ENCODE results near the gene MMP24. TPM values are rescaled to one million over a fixed set of nuclear protein-coding genes. Genes with fewer than 3 reads are reported as not detected.
"Not testable (repeated sequence)": the region's sequence is repeated elsewhere in the genome, so short reads cannot be mapped to it uniquely, and the experiment has no call there.

MMP24 gene
- polyA plus RNA-seq, 1 donor: 0.52 TPM

GRCh38 chr20:35216541-35216940 is 9.9 kb upstream of the MMP24 start:
- no peak for DNase-seq (ENCODE audit: low read depth)

- DNase-seq (ENCODE audit: low read depth): no peak
These were observed 2.5 kb upstream of the MMP24 start for GRCh38 chr20:35223941-35224340.

- DNase-seq (ENCODE audit: low read depth): no peak
These were observed 2.0 kb upstream of the MMP24 start for GRCh38 chr20:35224536-35224935.

- no peak for DNase-seq (ENCODE audit: low read depth)
These were observed 968 bp upstream of the MMP24 start for GRCh38 chr20:35225319-35226125.

- no peak for DNase-seq (ENCODE audit: low read depth)
These were observed 593 bp downstream of the MMP24 start for GRCh38 chr20:35226884-35227681.

- DNase-seq (ENCODE audit: low read depth): no peak
These were observed 6.1 kb downstream of the MMP24 start for GRCh38 chr20:35232575-35232974.

- no peak for DNase-seq (ENCODE audit: low read depth)
These were observed 9.4 kb downstream of the MMP24 start for GRCh38 chr20:35235881-35236280.

GRCh38 chr20:35237486-35237885 is 11.0 kb downstream of the MMP24 start:
- no peak for DNase-seq (ENCODE audit: low read depth)

GRCh38 chr20:35238170-35238569 is 11.7 kb downstream of the MMP24 start:
- DNase-seq (ENCODE audit: low read depth): no peak

GRCh38 chr20:35238735-35239134 is 12.2 kb downstream of the MMP24 start:
- DNase-seq (ENCODE audit: low read depth): no peak

- no peak for DNase-seq (ENCODE audit: low read depth)
These were observed 13.8 kb downstream of the MMP24 start for GRCh38 chr20:35240083-35240810.

- no peak for DNase-seq (ENCODE audit: low read depth)
These were observed 14.4 kb downstream of the MMP24 start for GRCh38 chr20:35240811-35241293.

- DNase-seq (ENCODE audit: low read depth): no peak
These were observed 16.8 kb downstream of the MMP24 start for GRCh38 chr20:35243317-35243716.

- no peak for DNase-seq (ENCODE audit: low read depth)
These were observed 17.5 kb downstream of the MMP24 start for GRCh38 chr20:35243986-35244385.

GRCh38 chr20:35246723-35247122 is 20.2 kb downstream of the MMP24 start:
- no peak for DNase-seq (ENCODE audit: low read depth)

GRCh38 chr20:35248641-35249475 is 22.4 kb downstream of the MMP24 start:
- DNase-seq (ENCODE audit: low read depth): no peak

- DNase-seq (ENCODE audit: low read depth): no peak
These were observed 25.1 kb downstream of the MMP24 start for GRCh38 chr20:35251613-35251940.

- no peak for DNase-seq (ENCODE audit: low read depth)
These were observed 25.6 kb downstream of the MMP24 start for GRCh38 chr20:35252037-35252461.

GRCh38 chr20:35252598-35252997 is 26.1 kb downstream of the MMP24 start:
- not testable (repeated sequence) for DNase-seq (ENCODE audit: low read depth)

- no peak for DNase-seq (ENCODE audit: low read depth)
These were observed 26.5 kb downstream of the MMP24 start for GRCh38 chr20:35253010-35253409.

GRCh38 chr20:35254448-35254999 is 28.0 kb downstream of the MMP24 start:
- DNase-seq (ENCODE audit: low read depth): no peak
